Measurements from ENCODE around the gene CCDC106.

The CCDC106 gene

GRCh38 chr19:55676889-55677505 lies 29.0 kb downstream of the CCDC106 start:
- DNase-seq (ENCODE audit: low read depth): no peak
- TF ChIP-seq CTCF (conservative IDR thresholded peaks at IDR 0.05; ENCODE audit: control insufficient read depth, insufficient read depth, low read depth, low read length): no peak
- no peak overlapping the region for H3K4me3 ChIP-seq (ENCODE audit: control insufficient read depth, low read depth, low read length)

GRCh38 chr19:55677572-55678028 lies 29.6 kb downstream of the CCDC106 start:
- no peak overlapping the region for H3K4me3 ChIP-seq (ENCODE audit: control insufficient read depth, low read depth, low read length)
- no peak for DNase-seq (ENCODE audit: low read depth)
- no peak for TF ChIP-seq CTCF (conservative IDR thresholded peaks at IDR 0.05; ENCODE audit: control insufficient read depth, insufficient read depth, low read depth, low read length)

DNA sequence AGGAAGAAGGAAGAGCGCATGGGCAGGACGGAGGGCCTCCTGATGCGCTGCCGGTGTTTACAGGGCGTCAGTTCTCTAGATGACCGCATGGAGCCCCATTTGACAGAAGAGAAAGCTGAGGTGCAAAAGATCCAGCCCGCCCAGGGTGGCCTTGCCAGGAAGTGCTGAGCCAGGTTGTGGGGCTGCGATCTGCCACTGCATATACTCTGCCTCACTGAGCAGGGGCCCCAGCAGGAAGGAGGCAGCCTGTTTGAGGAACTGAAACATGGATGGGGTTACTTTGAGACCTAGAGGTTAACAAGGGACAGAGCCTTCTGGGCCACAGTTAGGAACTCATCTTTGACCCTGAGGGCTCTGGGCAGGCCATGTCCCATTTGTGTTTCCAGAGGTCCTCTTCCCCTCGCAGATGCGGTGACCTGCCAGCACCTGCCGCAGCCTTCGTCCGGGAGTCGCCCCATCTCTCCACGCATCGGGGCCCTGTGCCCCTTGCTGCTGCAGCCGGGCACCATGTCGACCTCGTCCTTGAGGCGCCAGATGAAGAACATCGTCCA lies 30.2 kb downstream of the CCDC106 start:
- no peak for TF ChIP-seq CTCF (conservative IDR thresholded peaks at IDR 0.05; ENCODE audit: control insufficient read depth, insufficient read depth, low read depth, low read length)
- H3K4me3 ChIP-seq (ENCODE audit: control insufficient read depth, low read depth, low read length): no peak overlapping the region
- DNase-seq (ENCODE audit: low read depth): no peak

- H3K4me3 ChIP-seq (ENCODE audit: control insufficient read depth, low read depth, low read length): no peak overlapping the region
- DNase-seq (ENCODE audit: low read depth): peak; percentile 79
- TF ChIP-seq CTCF (conservative IDR thresholded peaks at IDR 0.05; ENCODE audit: control insufficient read depth, insufficient read depth, low read depth, low read length): no peak
Observed at GRCh38 chr19:55679343-55680257, 31.6 kb downstream of the CCDC106 start.

DNA sequence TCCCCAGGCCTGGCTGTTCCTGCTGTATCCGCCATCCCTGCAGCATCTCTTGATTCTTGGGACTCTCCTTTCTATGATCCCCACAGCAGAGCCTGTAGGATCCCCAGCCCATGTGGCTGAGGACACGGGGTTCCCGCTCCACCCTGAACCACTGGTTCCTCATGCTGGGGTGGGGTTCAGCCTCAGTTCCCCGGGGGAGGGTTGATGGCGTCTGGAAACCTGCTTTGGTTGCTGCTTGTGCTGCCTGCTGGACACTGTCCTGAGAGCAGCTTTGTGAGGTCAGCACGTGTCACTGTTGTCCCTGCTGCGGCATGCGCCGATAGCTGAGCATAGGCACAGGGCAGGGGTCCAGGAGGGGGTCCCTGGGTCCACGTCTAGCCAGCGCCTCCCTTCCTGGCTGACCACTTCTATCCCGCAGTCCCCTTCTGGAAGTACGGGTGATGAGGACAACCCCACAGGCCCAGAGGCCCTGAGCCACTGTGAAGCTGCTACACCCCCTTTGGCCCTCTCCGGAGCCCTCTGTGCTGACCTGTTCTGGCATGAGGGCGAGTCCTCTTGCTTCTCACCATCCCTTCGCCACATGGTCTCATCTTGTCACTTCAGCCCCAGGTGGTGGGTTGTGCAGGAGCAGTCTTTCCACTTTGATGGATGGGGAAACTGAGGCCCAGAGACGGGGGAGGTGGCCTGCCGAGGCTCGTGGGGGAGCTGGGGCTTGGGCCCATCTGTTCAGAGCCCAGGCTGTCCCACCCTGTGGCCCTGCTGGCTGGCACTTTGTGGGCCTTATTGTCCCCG lies 32.5 kb downstream of the CCDC106 start:
- H3K4me3 ChIP-seq (ENCODE audit: control insufficient read depth, low read depth, low read length): no peak overlapping the region
- TF ChIP-seq CTCF (conservative IDR thresholded peaks at IDR 0.05; ENCODE audit: control insufficient read depth, insufficient read depth, low read depth, low read length): no peak
- DNase-seq (ENCODE audit: low read depth): no peak
